Activated CD8-positive, alpha-beta memory T cell treated with anti-CD3 and anti-CD28 coated beads for 48 hours (primary cell): Measurements from ENCODE around the gene FABP6.
"Not testable (repeated sequence)": the region's sequence is repeated elsewhere in the genome, so short reads cannot be mapped to it uniquely, and the experiment has no call there.

ENCODE experiments used
- DNase-seq, 3 experiments: peaks; one replicate each; pipeline ENCODE4 v3.0.0-alpha.2; 2020; ENCODE audit warnings: low read depth in 2 of 3, low spot score in 2 of 3

The FABP6 gene, protein sequence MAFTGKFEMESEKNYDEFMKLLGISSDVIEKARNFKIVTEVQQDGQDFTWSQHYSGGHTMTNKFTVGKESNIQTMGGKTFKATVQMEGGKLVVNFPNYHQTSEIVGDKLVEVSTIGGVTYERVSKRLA

DNA sequence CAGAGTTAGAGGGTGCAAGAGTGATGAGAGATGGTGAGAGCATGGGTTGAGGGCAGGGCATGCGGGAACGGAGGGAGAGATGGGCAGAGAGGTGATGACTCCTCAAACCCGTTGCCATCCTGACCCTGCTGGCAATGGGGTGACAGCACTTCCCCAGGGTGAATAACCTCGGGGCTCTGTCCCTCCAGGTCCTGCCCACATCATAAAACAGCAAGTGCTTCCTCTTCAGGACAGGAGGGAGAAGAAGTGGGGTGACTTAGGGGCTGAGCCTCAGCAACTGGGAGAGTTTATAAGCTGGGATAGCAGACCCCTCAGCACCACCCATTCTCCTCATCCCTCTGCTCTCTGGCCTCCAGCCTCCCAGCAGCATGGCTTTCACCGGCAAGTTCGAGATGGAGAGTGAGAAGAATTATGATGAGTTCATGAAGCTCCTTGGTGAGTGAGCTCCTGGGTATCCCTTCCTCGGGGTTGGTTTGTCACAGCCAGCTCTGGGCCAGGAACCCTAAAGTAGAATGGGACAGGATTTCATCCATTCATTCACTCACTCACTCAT lies at the start of gene FABP6:
Gene FABP6 (plus strand): TSS at position 317 of the 553 bp plus-strand sequence. CDS start 52 bp downstream, at position 369.
- DNase-seq = no peak

DNA sequence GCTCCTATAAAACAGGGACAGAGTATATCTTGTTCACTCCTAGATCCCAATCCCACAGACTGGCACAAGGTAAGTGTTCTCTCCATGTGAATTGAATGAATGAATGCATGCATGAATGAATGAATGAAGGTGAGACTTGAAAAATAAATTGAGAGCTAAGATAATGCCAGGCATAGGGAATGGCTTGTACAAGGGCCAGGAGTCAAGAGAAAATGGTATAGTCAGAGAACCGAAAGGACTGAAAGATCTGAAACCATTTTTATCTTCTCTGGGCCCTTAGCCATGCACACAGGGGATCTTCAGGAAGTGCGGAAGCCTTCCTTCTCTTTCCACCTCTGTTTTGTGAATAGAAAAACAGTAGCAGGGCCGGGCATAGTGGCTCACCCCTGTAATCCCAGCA lies 48.4 kb upstream of the FABP6 start:
- no peak for DNase-seq

DNA sequence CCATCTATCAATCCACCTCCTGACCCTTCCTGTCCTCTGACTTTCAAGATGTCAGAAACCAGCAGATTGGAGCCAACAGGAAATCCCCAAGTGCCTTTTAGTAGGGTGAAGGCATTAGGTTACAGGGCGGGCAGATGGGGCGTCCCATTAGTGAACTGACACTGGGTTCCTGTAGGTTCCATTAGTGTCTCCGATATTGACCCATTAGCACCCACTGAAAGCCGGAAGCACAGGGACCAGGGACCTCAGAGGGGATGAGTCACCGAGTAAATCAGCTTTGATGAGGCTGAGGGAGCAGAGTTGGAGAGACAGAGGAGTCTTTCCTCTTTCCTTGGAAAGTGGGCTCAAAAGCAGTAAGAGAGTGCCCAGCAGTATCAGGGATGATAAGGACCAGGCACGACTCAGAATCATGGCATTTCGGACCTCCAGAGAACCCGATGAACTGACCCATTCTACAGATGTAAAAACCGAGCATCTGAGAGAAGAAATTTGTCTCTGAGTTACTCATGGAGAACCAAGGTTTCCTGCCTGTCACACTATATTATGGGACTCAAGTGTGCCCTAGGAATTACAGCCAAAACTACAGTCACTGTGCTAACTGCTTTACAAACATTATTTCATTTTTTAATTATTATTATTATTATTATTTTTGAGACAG lies 47.2 kb upstream of the FABP6 start:
- DNase-seq = no peak

DNA sequence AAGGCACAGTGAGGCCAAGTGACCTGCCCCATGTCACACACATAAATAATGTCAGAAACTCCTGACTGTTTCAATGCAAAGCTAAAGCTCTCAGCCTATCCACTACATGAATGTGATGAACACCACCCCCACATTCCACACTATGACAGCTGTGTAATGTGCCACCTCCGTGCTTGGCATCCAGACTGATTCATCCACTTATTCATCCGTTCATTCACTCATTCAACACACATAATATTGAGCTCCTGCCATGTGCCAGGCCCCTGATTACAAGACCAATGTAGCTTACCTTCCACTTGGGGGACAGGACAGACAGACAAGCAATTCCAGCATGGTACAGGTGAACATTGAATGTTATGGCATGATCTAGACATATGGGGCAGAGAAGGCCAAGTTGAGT lies 46.2 kb upstream of the FABP6 start:
- no peak for DNase-seq

DNA sequence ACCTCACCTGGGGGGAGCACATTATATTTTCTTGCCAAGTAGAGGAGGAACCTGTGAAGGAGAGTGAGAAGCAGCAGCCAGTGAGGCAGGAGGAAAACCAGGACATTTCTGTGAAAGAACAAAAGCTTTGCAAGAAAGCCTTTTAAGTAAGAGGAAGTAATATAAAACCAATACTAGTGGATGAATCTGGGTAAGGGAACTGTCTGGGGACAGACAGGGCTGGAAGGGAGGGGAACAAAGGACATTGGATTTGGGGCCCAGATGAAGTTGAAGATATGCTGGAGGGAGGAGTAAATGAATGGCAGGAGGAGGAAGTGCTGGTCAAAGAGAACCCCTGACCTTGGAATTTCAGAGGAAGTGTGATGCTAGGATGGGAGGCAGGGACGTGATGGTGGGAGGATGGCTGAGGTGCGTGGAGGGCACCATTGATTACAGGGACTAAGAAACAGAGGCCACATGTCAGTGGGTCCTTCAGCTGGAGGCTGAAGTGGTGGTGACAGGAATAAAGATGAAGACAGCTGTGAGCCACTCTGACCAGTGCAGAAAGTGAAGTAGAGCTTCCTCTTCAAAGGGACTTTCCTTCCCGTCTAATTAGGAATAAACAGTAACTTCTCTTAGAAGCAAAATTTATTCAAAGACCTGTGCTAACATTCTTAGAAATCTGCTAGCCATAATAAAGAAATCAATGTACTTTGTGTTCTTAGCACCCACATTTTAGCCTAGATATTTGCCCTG lies 43.5 kb upstream of the FABP6 start:
- DNase-seq = no peak

DNA sequence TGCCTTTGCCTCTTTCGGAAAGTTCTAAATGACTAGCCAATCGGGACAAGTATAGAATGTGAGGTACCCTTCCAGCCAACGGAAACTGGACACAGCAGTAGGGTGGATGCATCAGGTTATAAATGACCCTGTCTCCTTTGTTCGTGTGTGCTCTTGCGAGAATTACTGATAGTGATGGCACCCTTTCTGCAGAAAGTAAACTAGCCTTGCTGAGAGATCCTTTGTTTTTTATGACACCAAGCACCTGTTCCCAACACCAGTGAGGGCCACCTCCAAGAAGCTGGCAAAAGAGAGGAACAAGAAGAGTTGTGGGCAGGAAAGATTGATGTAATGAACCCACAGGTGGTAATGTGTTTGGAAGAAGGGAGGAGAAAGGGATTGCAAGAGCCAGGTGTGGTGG lies 42.8 kb upstream of the FABP6 start:
- no peak for DNase-seq

DNA sequence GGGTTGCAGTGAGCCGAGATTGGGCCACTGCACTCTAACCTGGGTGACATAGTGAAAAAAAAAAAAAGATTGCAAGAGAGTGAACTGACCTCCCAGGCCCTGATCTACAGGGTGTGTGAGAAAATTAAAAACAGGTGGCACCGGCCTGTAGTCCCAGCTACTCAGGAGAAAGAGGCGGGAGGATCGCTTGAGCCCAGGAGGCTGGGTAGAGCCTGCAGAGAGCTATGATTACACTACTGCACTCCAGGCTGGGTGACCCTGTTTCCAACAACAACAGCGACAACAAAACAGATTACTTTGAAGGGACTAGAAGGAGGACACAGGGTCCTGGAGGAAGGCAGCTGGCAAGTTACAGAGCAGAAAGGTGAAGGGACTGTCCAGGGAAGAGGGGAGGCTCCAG lies 42.2 kb upstream of the FABP6 start:
- no peak for DNase-seq

DNA sequence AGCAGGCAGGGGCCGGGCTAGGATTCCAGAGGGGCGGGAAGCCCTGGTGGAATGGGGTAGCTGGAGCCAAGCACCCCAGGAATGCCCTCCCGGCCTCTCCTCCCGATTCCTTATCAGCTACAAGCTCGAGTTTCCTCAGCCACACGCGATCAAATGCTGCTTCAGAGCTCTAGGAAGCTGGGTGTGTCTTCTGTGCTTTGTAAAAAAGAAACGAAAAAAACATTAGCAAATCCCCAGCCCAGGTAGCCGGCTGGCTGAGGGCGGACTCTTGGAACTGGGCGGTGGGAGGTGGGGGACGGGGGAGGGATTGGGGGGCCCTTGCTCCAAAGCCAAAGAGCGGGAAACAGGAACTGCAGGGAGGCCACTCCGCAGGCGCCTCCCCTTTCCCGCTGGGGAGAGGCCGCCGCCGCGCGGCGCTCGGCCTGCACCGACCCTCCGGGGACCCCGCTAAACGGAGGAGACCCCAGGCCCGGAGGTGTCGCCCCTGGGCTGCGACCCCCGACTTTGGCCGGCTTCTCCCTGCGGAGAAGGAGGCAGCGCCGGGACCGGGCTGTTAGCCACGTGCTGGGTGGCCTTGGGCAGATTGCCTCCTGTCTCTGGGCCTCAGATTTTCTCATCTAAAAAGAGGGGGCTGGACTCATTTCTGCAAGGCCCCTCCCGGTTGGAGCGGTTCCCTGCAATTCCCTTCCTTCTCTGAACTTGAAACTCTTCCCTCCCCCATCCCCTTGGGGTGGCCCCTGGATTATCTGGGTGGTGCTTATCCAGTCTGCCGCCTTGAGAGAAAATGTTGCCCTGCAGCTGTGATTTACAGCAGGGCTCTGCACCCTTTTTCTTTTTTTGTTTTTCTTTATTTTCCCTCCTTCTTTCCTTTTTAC lies 40.9 kb upstream of the FABP6 start:
- DNase-seq = no peak

DNA sequence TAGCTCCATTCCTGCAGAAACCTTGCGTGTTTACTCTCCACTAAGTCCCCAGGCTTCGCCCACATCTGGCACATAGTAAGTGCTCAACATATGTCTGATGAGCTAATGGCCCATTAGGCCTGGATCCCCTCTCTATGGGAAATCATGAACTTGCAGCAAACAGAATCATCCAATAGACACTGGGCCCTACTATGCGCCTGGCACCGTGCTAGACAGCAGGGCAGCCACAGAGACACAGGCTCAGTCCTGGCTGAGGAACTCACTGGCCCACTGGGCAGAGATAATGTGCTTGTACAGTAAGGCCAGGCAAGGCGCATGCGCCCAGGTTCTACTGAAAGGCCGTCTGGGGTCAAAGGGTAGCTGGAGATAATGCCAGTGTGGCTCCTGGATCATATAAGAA lies 36.9 kb upstream of the FABP6 start:
- DNase-seq = no peak

DNA sequence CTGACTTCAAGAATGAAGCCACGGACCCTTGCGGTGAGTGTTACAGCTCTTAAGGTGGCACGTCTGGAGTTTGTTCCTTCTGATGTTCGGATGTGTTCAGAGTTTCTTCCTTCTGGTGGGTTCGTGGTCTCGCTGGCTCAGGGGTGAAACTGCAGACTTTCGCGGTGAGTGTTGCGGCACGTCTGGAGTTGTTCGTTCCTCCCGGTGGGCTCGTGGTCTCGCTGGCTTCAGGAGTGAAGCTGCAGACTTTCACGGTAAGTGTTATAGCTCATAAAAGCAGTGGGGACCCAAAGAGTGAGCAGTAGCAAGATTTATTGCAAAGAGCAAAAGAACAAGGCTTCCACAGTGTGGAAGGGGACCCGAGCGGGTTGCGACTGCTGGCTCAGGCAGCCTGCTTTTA lies 36.2 kb upstream of the FABP6 start:
- DNase-seq = not testable (repeated sequence)

DNA sequence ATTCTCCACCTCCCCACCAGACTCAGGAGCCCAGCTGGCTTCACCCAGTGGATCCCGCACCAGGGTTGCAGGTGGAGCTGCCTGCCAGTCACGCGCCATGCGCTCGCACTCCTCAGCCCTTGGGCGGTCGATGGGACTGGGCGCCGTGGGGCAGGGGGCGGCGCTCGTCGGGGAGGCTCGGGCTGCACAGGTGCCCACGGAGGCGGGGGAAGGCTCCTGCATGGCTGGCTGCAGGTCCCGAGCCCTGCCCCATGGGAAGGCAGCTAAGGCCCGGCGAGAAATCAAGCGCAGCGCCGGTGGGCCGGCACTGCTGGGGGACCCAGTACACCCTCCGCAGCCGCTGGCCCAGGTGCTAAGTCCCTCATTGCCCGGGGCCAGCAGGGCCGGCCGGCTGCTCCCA lies 35.5 kb upstream of the FABP6 start:
- not testable (repeated sequence) for DNase-seq

DNA sequence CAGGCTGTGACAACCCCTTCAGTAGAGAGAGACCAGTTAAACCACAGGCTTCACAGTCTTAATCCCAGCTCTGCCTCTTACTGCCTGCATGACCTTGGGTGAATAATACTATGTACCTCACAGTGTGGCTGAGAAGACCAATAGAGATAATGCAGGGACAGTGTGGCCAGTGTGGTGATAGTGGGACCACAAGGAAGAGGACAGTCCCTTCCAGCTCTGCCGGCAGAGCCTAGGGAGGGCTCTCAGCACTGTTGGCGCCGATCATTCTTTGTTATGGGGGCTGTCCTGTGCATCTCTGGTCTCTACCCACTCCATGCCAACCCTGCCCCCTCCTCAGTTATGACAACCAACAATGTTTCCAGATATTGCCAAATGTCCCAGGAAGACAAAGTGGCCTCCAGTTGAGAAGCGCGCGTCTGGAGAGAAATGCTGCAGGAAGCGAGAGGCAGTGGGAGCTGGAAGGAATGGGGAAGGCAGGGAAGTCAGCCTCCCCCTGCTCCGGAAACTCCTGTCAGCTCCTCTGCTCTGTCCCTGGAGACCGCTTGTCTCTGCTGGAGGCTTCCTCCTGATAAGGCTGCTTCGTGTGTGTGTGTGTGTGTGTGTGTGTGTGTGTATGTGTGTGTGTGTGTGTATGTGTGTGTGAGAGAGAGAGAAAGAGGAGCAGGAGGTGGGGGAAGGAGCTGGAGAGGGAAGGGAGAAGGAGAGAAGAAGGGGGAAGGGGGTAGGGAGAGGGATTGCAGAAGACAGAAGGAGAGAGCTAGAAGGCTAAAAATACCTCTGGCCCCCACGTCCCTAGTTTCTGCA lies 31.8 kb upstream of the FABP6 start:
- DNase-seq = no peak

DNA sequence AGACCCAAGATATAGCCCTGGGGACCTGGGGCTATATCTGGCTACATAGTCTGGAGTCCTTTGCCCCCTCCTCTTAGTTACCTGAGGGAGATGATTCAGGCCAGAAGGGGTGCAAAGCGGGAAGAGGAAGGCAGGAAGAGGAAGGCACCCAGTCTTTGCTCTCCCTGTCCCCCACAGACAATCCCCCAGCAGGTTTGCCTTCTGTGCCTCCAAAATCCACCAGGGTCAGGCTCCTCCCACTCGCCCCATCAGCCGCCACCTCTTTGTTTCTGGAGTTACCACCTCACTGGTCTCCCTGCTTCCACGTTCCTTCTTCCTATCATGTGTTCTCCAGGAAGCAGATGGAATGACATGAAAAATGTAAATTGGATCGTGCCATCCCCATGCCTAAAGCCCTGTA lies 31.2 kb upstream of the FABP6 start:
- DNase-seq = no peak

DNA sequence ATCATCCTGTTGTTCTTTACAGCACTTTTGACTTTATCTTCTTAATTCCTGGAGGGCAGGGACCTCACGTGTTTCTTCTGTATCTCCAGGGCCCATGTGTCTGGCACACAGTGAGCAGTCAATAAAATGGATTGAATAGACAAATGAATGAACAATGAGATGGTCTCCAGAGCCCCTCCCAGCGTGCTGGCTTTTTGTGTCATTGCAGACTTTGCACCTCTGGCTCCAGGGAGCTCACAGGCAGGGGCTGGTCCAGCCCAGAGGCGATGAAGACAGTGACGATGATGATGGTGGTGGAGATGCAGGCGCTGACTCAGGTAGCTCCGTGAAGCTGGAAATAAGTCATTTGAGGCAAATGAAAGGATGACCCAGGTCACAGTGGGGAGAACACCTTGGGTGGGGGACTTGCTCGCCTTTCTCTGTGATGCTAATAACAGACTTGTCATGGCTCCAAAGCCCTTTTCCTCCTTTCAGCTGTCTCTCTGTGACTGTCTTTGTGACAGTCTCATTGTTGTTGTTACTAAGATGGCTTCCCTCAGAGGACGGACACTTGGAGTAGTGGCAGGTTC lies 30.4 kb upstream of the FABP6 start:
- DNase-seq = no peak

DNA sequence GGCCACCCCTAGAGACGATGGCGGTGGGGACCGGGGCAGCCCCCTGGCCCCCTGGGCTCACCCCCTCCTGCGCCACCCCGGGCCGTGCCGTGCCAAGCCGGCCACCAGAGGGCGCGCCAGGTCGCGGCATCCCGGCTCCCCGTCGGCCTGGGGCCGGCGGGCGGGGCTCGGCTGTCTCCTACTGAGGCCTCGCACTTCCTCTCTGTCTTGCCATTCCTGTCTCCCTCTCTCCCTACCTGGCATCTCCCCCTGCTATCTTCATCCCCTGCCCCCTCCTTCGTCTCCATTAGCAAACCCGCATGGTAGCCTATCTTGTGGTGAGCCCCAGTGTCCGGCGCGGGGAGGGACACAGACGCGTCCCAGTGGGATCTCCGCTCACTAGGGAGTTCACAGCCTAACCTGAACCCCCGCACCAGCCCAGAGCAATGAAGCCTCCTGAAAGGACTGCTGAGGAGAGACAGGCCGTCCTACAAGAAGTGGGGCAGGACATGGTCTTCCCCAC lies 29.8 kb upstream of the FABP6 start:
- peak; percentile 59 to 68 (median 68) for DNase-seq

DNA sequence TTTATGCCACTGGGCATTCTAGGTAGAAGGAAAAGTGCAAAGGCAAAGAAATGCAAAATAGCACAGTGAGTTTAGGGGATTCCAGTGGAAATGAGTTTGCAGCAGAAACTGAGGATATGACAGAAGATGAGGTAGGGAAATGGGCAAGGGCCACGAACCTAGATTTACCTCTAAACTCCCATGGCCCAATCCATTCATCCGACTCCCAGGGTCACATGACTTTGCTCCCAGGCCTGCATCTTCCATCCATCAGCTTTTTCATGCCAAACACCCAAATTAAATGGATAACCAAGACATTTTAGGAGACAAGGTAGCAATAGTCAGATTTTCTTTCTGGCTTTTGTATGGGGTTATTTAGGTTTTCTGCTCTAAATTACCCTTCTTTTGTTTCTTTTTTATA lies 22.2 kb upstream of the FABP6 start:
- DNase-seq = no peak

DNA sequence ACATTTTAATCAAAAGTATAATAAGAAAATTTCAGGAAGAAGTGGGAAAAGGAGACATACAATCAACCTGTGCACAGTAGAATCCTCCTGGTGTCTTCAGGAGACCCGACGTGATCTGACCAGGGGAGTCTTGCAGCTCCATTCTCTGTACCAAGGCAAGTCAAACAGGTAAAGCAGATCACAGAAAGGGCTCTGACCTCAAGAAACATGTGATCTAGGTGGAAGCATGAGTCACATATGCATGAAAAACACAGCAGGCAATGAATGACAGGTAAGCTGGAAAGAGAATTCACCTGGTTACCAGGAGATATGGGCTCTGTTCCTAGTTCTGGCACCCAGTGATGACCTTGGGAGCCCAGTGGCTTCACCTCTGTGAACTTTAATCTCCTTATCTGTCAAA lies 19.4 kb upstream of the FABP6 start:
- DNase-seq = no peak

DNA sequence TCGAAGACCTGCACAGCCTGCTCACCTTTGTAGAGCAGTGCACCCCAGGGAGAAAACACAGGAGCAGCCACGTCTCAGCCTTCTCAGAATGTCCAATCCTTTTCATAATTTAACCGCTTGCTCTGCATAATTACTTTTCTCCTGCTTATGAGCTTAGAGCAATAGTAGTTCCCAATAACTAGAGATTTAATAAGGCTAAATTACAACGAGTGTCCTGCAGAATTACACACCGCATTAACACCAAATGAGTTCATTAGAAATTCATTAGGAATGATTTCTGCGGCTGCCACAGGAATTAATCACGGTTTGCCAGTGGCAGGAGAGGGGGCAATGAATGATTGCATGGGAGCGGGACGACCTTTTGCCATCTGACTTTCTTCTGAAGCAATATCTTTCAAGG lies 18.7 kb upstream of the FABP6 start:
- DNase-seq = no peak

DNA sequence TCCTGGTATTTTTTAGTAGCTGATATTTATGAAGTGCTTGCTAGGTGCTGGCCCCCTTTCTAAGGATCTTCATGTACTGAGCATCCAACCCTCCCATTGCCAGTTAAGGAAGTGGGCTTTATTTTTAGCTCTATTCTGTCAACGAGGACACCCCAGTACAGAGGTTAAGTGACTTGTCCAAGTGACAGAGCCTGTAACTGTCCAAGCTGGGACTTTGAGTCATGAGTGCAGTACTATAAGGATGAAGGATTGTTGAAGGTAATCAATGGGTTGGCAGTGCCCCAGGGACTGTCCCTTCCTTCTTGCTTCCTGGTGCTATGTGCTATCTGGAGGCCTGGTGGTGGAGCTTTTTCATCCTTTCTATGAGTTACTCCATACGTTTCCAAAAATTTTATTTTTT lies 18.0 kb upstream of the FABP6 start:
- no peak for DNase-seq

DNA sequence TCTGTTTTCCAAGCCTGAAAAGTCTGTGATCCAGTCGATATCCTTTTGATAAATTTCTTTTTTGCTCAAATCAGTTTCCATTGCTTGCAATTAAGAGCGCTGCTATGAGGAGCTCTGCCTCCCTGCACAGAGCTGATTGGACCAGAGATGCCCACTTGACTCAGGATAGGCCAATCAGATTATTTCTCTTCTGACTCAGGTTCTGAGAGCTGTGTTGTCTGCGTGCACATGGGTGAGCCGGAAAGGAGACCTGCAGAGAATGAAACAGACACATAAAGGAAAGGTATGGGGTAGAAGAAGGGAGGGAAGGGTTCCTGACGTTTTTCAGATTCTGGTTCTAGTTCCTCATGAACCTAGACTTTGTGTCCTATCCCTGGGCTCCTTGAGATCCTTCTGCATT lies 15.8 kb upstream of the FABP6 start:
- no peak for DNase-seq
